H1 (cell line): ENCODE measurements around the gene CSRNP3.

ENCODE experiments used
- CTCF ChIP-seq, 3 experiments: IDR thresholded peaks; 1 replicate in 2 of 3; 2 replicates in 1 of 3; pipeline versions ENCODE4 v1.5.1 to v1.6.1; 2011; ENCODE audit warnings: low read length in 3 of 3, mild to moderate bottlenecking in 3 of 3, inconsistent platforms in 2 of 3, low read depth in 1 of 3, moderate library complexity in 1 of 3; ENCODE audit not compliant: insufficient read depth in 1 of 3; ENCODE audit errors: control extremely low read depth in 1 of 3
- JUND ChIP-seq: IDR thresholded peaks from 2 replicates; pipeline ENCODE4 v1.6.1; 2011; ENCODE audit warnings: mild to moderate bottlenecking, improper control_type of control experiment, low read length
- POLR2A ChIP-seq, 2 experiments: IDR thresholded peaks; 1 replicate in 1 of 2; 2 replicates in 1 of 2; pipeline ENCODE4 v1.6.1; 2011; ENCODE audit warnings: low read depth in 2 of 2, low read length in 2 of 2, mild to moderate bottlenecking in 2 of 2; ENCODE audit errors: control extremely low read depth in 1 of 2
- USF2 ChIP-seq: IDR thresholded peaks from 2 replicates; pipeline ENCODE4 v1.6.1; 2011; ENCODE audit warnings: low read length, improper control_type of control experiment

GRCh38 chr2:165500001-165500400, 30.5 kb downstream of the CSRNP3 start:
- no peak for TF ChIP-seq POLR2A (IDR thresholded peaks at IDR 0.05; ENCODE audit: control extremely low read depth in 1 of 2, low read depth in 2 of 2, low read length in 2 of 2)
- TF ChIP-seq CTCF (IDR thresholded peaks at IDR 0.05; ENCODE audit: control extremely low read depth in 1 of 3, insufficient read depth in 1 of 3, low read depth in 1 of 3, low read length in 3 of 3), result no peak
- no peak for TF ChIP-seq JUND
- no peak for TF ChIP-seq USF2
